IPS-18c (cell line): ENCODE data around the gene MRPS27.

ENCODE experiments used
- H3K4me3 ChIP-seq: 2 replicates; pipeline ENCODE4 v1.7.0; 2013; ENCODE audit warnings: low read depth, mild to moderate bottlenecking, low read length, moderate library complexity; ENCODE audit not compliant: insufficient read depth
- H3K9me3 ChIP-seq: one replicate; pipeline ENCODE4 v1.6.1; 2013; ENCODE audit warnings: mild to moderate bottlenecking, low read length, moderate library complexity; ENCODE audit not compliant: control insufficient read depth, insufficient read depth

Gene MRPS27

DNA sequence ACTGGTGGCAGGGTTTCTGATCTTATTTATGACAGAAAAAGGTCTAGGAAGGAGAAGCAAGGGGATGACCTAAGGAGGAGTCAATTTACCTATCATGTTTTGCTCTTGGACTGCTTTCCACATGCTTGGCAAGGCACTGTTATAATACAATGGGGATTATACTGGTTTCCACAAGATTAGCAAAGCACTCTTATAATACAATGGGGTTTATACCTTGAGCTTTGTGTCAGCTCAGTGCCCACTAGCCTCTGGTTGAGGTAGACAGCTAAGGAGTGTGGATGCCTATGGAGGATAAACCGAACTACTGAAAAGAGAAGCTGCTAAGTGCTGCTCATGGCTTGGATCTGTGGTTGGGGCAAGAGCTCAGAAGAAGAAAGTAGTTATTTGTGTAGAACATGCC is 68.7 kb downstream of the MRPS27 start:
- Histone ChIP-seq H3K4me3 (no peak overlapping the region), H3K9me3 (no peaks in the 10 kb centered on the region)

DNA sequence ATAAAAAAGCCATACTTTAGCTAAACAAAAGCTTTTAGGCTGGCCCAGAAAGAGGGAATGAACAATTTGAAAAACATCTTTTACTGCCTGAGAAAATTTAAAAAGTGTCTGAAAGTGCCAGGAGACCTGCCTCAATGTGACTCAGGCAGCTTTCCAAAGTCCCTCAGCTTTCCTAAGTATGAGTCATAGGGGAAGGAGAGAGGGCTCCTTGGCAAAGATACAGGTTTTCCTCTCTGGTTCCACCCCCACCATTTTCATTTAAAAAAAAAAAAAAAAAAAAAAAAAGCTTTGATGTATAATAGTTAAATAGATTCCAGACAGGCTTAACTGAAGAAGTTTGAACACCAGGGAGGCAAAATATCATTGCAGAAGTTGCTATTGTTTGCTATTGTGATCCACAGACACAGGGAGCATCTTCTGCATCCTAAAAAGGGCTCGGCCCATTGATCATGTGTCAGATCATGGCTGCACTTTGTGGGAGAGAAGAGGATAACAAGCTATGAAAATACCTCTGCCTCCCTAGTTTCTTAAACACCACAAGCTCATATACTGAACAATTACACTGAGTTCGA is 71.5 kb downstream of the MRPS27 start:
- no peaks in the 10 kb centered on the region for H3K9me3 ChIP-seq
- no peak overlapping the region for H3K4me3 ChIP-seq

DNA sequence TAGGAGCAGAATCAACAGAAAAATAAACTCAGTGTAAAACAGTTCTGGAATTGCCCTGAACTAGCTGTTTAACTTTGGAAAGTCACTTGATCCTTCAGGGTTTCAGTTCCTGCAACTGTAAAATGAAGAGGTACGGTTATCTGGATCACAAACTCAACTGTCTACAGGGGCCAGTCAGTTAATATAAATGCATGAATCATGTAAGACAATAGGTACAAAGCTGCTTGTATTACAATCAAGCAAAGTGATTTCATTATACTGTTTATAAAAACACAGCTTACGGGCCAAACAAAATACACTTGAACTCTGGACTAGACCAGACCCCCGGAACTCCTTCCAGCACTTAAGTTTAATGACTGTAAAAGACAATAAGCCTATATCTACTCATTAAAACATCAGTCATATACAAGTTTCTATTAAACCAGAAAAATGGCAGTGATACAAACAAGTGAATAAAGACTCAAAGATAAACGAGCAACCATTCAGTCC is 73.0 kb downstream of the MRPS27 start:
- no peak overlapping the region for H3K4me3 ChIP-seq
- no peaks in the 10 kb centered on the region for H3K9me3 ChIP-seq

DNA sequence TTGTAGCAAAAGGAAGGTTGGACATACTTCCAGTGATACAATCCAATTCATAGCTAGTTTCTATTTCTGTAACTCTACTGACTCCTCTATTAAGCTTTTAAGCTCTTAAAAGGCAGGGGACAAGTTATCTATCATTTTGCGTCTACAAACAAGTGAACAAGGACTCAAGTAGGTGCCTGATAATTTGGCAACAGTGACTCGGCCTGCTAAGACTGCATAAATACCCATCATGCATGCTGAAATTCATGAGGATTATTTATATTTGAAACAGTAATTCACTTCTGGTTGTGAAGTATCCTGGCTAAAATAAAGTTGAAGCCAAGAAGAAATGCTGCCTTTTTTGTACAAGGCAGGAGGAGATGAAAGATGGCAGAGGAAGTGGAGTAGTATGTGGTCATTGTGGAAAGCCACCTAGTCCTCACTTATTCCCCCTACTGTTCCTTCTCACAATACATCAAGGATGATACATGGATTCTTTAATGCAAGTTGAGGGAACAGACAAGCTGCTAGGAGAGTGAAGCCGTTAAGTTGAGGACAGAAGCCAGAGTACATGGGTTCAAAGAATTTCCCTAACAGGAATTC is 74.0 kb downstream of the MRPS27 start:
- Histone ChIP-seq H3K9me3 (no peaks in the 10 kb centered on the region), H3K4me3 (no peak overlapping the region)

DNA sequence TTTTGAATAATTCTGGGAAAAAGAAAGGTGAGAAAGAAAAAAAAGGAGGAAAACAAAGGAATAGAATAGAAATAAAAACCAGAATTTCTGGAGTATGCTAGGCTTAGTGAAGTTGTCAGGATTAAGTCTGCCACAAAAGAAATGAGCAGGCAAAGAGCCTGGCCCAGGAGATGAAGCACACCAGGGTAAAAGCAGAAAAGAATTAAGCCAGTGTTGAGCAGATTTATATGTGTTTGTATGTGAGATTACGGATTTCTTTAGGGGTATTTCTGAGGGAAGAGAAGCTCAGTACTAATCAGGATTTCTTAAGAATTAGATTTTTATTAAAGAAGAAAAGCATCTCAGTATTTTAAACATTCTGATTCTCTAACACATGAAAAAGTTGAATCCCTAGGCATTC is 74.5 kb downstream of the MRPS27 start:
- H3K4me3 ChIP-seq: no peak overlapping the region
- no peaks in the 10 kb centered on the region for H3K9me3 ChIP-seq

DNA sequence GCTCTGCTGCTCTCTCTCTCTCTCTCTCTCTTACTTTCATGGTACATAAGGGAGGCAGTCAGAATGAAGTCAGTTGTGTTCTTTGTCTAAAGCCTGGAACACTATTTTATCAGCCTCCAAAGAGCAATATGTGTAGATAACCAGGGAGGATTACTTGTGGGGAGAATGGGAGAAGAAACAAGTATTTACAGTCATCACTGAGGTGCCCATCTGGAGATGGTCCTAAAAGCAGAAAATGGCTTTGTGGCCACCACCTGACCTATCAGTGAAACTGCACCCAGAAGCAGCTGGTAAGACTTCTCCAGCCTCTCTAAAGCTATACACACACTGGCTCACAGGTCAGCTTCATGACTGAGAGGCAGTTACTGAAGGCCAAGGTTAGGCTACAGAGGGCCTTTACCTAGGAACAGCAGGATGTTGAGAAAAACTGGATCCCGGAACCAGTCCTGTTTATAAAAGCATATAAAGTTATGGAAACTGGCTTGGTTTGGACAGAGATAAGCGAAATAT is 75.1 kb downstream of the MRPS27 start:
- no peak overlapping the region for H3K4me3 ChIP-seq
- H3K9me3 ChIP-seq: no peaks in the 10 kb centered on the region

DNA sequence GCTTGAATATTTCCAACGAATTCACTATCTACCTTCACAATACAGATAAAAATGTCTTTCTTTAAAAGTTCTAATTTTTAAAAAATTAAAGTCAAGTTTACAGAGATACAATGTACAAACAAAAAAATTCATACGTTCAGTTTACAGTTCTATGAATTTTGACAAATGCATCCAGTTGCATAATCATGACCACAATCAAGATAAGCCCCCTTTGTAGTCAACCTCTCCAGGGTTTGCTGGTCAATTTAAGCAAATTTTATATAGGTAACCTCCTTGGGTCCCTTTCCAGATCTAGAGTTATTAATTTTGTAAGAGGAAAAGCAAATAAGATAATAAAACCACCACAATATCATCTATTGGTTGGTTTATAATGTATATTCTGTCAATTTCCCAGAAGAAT is 76.3 kb downstream of the MRPS27 start:
- no peak overlapping the region for H3K4me3 ChIP-seq
- H3K9me3 ChIP-seq: no peaks in the 10 kb centered on the region

DNA sequence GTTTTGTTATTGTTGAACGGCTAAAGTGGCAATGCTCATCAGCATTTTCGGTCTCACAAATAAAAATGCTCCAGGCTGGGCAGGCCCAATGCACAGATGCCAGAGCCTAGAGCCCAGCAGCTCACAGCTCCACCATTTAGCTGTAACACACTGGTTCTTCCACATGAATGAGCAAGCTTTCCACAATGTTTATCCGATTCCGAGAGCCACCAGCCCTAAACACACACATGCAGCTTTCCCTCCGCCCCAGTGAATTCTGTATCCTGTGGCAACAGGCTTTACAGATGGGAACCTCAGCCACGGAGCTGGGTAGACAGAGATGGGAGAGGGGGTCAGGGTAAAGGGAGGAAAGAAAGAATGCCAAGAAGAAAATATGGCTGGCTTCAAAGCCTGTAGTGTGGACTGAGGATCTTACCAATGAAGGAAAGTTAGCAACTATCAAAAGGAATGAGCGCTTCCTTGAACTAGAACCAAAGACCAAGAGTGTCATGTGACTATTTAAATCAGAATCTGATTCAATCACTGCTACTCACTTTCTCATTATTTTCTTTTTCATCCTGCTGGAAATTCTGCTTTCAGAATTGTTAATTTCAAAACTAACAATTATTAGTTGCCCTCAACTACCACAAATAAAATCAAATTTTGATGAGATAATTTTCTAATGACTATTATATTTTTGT is 77.1 kb downstream of the MRPS27 start:
- Histone ChIP-seq H3K4me3 (no peak overlapping the region), H3K9me3 (no peaks in the 10 kb centered on the region)

DNA sequence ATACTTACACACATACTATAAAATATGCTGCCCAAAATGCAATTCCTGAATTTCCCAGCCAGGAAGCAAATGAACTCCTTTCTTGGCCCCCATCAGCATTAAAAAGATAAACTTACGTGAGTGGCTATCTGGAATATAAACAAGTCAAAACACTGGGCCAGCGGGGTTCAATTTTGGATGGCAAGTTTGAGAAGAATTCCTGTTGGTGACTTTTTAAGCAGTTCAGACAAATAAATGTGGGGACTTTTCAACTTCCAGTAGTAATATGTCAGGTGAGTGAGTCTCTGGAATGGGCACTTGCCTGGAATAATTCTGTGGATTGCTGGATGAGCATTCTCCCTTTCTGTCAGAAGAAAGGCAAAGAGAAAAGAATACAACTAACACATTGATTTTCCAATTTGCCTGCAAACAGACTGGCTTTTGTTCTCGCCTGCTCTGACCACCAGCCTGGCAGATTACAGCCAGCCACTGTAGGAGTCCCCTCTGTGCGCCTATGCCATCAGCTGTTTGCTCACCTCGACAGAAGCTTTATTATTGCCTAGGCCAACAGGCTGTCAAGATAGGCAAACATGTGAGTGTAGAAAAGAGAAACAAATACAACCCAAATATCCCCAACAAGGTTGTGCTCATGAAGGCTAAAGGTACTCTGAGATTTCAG is 78.6 kb downstream of the MRPS27 start:
- H3K9me3 ChIP-seq: no peaks in the 10 kb centered on the region
- H3K4me3 ChIP-seq: no peak overlapping the region

DNA sequence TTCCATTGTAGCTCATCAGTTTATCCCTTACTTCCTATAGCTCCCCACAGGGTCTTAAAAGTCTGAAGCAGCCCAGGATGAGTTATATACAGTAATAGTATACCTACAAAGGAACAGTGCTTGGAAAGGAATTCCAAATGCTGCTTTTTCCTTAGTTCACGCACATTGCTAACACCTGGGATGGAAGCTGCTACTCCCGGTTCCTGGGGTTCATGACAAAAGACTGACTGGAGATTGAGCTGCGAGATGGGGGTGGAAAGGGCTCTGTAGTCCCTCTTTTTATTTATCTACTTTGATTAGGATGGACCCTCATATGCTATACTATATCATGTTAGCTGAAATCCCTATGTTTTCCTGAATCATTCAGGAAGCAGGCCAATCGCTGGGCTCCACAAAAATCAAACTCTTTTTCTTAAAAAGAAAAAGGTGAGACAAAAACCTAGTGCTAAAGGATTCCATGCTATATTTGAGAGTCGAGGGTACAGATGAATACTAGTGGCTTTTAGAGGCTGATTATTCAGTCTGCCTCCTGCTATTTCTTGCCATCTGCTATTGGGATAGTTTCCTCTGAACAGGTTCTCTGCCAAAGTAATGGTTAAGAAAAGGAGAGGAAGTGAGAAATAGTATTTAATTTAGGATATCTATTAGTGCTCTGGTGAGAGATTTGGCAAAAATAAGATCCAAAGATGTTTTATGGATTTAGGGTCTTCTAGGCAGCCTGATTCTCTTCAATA is 81.2 kb downstream of the MRPS27 start:
- Histone ChIP-seq H3K4me3 (no peak overlapping the region), H3K9me3 (no peaks in the 10 kb centered on the region)

DNA sequence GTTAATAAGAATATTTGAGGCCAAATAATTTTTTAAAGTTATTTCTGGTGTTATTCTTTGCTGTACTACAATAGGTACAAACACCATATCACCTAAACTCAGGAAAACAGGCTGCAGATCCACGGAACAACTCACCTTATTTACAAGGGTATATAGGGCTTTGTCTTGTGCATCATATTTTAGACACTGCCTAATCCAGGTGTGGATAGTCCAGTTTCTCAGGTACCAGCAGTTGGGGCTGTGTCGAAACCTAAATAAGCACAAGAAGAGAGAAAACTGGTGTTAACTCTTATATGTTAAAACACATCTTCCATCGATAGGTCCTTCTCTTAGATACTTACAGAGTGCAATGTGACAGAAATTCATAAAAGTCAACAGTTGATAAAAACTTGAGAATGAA is 82.2 kb downstream of the MRPS27 start:
- Histone ChIP-seq H3K4me3 (no peak overlapping the region), H3K9me3 (no peaks in the 10 kb centered on the region)

DNA sequence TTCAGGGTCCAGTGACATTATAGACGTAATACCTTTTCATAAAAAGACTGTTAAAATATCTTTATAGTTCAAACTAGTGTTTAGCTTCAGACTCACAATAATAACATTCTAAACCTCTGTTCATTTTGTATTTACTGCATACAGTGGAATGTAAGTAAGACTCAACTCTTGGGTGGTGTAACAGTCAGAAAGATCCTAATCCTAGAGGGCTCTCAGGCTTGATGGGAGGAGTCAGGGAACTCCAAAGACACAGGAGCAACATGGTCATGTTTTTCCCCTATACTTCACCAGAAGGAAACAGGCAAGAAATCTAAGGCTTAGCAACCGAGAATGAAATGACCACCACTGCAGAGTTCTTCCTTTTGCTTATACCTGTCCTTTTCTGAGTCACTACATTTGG is 82.6 kb downstream of the MRPS27 start:
- Histone ChIP-seq H3K4me3 (no peak overlapping the region), H3K9me3 (no peaks in the 10 kb centered on the region)

DNA sequence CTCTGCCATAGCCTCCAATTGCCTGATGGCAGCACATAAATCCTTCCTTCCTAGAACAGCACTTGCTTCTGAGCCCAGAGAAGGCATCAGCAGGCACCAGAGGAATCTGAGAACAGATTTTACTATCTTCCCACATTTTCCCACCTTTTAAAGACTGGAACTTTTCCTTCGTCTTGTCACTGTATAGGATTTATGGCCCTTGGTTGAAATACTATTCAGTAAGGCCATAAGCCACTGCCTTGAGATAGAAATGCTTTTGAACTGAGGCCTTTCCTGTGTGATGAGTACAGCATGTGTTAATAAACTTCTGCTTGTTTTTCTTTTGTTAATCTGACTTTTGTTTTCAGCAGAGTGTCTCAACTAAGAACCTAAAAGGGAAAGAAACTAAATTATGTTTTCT is 84.3 kb downstream of the MRPS27 start:
- H3K9me3 ChIP-seq: no peaks in the 10 kb centered on the region
- no peak overlapping the region for H3K4me3 ChIP-seq

DNA sequence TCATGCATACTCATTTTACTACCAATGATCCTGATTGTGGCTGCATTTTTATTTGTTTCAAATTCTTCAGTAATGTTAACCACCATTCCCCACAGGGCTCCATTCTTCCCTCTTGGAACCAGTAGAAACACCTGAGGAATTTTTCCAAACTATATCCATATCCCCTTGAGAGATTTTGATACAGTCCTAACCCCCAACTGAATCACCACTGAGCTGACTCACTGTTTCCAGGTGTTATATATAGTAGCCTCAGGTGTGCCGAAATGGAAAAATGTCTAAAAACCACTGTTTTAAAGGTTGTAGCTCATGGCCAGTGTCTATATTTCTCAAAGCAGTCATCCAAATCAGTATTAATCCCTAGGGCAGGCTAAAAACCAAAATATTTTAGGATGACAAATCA is 85.2 kb downstream of the MRPS27 start:
- no peaks in the 10 kb centered on the region for H3K9me3 ChIP-seq
- no peak overlapping the region for H3K4me3 ChIP-seq

DNA sequence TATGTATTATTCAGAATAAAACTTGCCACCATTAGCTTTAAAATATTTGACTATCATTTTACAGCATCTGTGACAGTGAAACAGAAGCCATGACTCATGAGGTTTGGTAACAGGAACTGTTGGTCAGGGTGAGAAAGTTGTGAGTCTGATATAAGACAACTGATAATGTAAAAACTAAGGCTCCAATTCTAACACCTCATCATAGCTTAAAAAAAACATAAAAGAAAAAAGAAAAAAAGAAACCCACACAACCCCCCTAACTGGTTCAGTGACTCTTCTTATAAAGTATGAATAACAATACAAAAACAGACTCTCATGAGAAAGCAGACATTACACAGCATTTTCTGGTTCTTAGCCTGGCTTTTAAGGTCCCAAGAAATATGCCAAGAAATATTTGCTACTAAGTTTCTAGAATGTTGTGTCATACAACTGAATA is 85.8 kb downstream of the MRPS27 start:
- Histone ChIP-seq H3K4me3 (no peak overlapping the region), H3K9me3 (no peaks in the 10 kb centered on the region)

DNA sequence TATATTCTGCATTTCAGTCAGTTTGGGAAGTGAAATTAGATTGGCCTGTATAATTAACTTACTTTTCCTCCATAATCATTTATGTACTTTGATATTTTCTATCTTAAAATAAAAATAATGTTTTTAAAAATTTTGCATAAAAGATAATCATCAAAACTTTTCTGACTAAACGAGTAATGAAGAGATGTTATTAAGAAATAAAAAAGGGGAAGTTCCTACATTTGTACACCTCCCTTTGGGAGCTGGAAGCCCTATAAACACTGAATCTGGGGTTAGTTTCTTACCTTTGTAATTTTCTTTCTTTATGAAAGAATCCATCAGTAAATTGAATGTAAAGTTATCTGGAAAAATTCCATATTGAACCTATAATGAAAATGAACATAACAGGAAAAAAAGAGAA is 86.2 kb downstream of the MRPS27 start:
- no peaks in the 10 kb centered on the region for H3K9me3 ChIP-seq
- no peak overlapping the region for H3K4me3 ChIP-seq

DNA sequence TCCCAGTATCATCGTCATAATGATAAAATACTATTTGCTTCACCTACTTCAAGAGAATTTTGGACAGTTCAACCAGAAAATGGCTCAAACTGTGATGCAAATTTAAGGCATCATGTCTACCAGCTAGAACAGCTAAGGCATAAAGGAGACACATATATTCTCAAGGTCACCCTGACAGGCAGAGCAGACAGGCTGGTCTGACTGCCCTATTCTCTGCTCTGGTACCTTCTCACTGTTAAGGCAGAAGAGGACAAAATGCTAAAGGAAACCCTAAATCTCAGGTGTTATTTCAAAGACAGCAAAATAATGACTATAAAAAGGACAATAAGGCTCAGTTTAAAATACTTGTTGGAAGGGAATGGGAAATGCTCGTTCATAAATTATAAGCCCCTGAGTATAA is 87.2 kb downstream of the MRPS27 start:
- no peak overlapping the region for H3K4me3 ChIP-seq
- no peaks in the 10 kb centered on the region for H3K9me3 ChIP-seq
